HG02938 (cell line): ENCODE results near the gene P2RY11.

Experiments
- ATAC-seq: cut with Tn5 transposase; IDR thresholded peaks from one replicate; pipeline ENCODE4 v1.9.1; 2021; ENCODE audit warnings: mild to moderate bottlenecking, moderate library complexity; ENCODE audit not compliant: unreplicated experiment

P2RY11 gene

DNA sequence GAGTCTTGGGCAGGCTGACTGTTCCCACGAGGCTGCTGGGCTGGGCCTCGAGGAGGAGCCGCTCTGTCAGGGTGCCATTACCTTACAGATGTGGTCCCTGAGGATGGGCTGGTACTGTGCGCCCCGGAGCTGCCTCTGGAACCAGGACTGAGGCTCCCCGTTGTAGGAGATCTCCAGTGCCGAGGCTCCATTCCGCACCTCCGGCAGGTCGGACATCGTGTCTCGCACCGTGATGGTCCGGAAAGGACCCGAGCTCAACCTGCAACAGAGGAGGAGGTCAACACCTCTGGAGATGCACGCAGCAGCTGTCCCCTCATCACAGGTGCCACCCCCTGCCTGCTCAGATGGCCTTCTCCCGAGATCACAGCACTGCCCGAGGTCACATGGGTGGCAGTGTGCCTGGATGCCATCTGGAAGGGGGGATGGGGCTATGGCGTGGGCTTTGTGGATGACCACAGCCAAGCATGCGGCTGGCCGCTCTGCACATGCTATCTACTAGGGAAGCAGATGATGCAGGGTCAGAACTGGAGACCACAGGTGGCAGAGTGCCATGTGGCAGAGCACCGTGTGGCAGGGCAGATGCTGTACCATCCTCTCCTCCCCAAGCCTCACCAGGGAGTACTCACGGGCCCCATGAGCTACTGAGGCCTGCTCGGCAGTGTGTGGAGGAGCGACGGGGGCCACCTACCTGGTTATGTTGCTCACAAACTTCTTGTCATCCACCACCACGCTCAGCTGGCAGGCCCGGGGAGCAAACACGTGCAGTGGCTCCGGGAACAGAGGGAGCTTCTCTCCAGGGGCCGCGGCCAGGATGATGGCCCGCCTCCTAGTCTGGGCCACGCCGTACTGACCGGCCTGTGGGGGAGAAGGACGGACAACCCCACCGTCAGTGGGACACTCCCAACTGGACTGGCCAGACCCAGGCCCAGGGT lies 26.5 kb downstream of the P2RY11 start:
- ATAC-seq, result no peak

- no peak for ATAC-seq
Observed at GRCh38 chr19:10138879-10139795, 27.6 kb downstream of the P2RY11 start.

DNA sequence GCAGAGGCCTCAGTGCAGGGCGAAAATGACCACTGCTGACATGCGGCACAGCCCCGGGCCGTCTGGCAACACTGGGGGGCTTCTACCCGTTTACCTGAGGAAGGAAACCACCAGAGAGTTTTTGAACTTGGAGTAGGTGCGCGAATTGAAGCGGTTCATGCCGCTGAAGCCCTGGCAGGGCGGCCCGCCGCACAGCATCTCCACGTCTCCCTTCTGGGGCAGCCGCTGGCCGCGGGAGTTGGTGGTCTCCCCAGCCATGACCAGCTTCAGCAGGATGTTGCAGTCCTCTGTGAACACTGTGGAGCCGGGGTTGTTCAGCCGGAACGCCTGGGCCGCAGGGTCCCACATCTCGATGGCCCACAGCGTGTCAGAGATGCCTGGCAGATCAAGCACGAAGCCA lies 28.5 kb downstream of the P2RY11 start:
- ATAC-seq, result no peak

DNA sequence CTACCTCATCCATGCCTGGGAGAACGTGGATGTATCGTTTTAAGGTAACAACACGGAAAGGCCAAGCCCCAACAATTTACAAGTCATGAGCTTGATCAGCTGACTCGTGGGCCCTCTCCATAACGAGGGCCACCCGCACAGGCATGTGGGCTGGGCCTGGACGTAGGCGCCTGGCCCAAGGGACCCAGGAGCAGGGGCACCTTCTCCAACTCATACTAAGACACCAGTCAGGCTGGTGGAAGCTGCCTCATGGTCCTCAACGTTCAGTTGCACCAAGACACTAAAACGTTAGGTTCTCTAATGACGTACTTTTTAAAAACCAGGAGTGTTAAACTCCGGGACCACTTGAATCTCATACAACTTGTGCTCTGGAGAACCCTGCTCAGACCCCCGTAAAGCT lies 30.0 kb downstream of the P2RY11 start:
- ATAC-seq, result no peak

DNA sequence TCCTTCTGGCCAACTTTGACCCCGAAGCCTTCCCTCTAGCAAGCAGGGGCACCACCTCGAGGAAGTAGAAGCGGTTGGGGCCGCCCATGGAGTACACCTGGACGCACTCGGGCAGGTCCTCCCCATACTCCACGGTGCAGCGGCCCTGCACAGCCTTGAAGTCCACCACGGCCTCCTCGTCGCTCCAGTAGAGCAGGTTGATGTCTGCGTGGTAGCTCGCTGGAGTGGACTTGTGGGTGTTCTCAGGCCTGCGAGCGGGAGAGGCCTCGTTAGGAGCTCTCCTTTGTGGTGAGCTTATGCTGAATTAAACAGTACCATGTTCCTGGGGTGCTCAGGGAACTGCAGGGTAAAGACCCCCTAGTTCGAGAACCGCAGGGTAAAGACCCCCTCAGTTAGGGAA lies 30.5 kb downstream of the P2RY11 start:
- no peak for ATAC-seq

DNA sequence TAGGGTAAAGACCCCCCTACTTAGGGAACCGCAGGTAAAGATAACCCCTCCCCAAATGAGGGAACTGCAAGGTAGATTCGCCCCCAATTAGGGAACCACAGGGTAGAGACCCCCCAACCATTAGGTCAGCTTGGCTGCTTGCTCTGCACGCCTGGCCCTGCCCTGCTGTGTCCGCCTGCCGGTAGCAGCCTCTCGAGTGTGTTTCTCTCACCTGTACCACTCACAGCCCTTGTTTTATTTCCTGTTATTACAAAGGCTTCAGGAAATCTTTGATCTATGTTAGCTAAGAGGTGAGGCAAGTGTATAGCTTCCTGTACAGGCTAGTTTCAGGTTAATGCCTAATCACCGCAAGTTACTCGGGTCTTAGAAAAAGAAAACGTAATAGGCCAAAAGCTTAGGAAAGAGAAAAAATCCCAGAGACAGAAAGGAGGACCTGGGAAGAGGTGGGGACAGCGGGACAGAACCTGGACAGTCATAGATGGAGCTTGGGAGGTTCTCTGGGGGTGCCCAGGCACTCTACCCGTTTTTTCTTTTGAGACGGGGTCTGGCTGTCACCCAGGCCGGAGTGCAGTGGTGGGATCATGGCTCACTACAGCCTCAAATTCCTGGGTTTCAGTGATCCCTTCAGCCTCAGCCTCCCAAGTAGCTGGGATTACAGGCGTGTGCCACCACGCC lies 31.3 kb downstream of the P2RY11 start:
- no peak for ATAC-seq

GRCh38 chr19:10143681-10144080 lies 32.2 kb downstream of the P2RY11 start:
- no peak for ATAC-seq

DNA sequence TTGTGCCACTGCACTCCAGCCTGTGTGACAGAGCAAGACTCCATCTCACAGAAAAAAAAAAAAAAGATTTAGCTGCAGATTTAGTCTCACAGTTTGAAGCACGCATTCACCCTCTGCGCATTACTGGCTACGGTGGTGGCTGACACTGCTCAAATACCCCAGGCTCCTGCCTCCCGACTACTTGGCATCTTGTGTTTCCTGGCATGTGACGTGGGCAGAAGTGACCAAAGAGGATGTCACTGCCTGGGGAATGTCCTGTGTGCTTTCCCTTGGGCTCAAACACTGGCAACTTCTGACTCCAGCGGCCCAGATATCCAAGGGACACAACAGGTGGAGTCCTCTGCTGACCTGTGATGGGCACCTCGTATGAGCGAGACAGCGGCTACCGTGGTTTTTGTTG lies 32.9 kb downstream of the P2RY11 start:
- ATAC-seq, result no peak

DNA sequence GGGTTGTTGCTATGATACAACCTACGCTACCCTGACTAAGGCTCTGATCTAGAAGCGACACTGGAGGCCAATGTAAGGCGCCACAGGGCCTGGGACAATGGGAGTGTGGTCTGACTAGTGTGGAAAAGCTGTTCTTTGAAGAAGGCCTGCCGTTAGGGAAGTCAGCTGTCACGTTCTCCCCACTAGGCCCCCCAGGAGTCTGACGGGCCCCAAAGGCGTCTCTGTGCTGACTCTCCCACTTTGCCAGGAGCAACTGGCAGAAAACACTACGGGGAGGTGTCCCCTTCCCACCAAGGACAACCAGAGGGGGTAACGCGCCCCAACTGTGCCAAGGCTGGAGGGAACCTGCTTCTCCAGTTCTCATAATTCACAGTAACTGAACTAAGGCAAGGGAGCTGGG lies 33.5 kb downstream of the P2RY11 start:
- ATAC-seq, result no peak

DNA sequence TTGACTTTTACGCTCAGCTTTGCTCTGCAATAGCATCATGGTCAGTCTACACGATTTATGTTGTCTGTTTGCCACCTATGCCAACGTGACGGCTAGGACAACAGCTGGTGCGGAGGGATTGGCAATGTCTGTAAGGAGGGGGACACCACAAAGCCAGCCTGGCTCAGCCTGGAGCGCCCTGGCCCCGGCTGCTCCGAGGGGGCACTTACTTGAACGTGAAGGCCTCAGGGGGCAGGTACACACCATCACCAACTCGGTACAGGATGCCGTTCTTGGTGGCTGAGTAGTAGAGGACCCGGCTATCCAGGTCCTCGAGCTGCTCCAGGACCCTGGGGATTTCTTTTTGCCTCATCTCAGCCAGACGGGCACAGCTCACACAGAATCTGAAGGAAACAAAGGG lies 34.6 kb downstream of the P2RY11 start:
- no peak for ATAC-seq

- no peak for ATAC-seq
Observed at GRCh38 chr19:10149427-10149826, 37.9 kb downstream of the P2RY11 start.

DNA sequence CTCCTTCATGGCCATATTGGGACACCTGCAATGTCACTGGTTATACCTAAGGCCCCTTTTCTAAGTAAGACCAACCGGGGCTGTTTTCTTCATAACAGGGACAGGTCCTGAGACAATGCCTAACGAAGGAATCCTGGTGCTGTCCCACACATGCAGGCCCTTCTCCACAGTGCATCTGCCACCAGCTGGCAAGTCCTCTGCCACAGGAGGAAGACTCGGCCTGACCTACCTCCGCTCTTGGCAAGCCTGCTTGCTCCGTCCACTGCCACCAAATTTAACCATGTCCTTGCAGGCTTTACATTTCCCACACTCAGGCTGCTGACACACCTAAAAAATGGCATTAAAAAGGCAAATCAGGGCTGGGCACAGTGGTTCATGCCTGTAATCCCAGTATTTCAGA lies 40.0 kb downstream of the P2RY11 start:
- no peak for ATAC-seq

DNA sequence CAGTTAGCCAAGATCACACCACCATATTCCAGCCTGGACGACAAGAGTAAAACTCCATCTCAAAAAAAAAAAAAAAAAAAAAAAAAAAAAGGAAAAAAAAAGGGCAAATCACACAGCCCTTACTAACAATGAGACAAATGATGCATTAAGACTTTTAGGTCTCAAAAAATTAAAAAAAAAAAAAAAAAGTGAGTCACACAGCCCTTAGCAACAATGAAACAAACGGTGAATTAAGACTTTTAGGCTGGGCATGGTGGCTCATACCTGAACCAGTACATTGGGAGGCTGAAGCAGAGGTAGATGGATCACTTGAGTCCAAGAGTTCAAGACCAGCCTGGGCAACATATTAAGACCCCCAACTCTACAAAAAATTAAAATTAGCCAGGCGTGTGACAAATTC lies 40.6 kb downstream of the P2RY11 start:
- no peak for ATAC-seq

GRCh38 chr19:10155839-10156238 lies 44.3 kb downstream of the P2RY11 start:
- no peak for ATAC-seq

GRCh38 chr19:10158071-10158470 lies 46.6 kb downstream of the P2RY11 start:
- ATAC-seq, result no peak

DNA sequence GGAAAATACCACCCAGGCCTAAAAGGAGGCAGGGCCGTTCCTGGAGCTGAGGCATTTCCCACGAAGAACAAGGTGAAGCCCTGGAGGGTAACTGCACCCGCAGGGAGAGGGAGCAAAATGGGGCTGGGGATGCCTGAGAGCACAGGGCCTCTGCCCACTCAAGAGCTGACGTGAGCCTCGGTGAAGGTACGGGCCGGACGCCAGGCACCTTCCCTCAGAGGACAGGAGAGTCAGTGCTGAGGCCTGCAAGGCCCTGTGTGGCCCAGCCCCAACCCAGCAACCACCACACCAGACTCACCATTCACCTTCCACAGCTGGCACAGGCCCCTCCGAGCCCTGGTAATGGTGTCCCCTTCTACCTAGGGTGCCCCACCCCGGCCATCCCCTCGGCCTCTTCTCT lies 47.0 kb downstream of the P2RY11 start:
- no peak for ATAC-seq

- ATAC-seq, result no peak
Observed at GRCh38 chr19:10159610-10160009, 48.1 kb downstream of the P2RY11 start.

DNA sequence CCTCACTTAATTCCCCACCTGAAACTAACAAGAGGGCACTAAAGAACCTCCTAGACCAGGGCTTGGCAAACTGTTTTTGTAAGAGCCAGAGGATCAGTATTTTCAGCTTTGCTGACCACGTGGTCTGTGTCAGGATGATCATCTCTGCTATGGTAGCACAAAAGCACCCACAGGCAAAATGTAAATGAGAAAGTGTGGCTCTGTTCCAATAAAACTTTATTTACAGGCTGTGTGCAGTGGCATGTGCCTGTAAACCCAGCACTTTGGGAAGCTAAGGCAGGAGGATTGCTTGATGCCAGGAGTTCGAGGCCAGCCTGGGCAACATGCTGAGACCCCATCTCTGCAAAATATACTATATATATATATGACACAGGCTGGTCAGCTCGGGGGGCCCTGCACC lies 52.0 kb downstream of the P2RY11 start:
- ATAC-seq, result no peak
